Measurements from ENCODE around the gene KRT83. TPM values are rescaled to one million over a fixed set of nuclear protein-coding genes. Genes with fewer than 3 reads are reported as not detected.
"Not testable (repeated sequence)": the region's sequence is repeated elsewhere in the genome, so short reads cannot be mapped to it uniquely, and the experiment has no call there.

KRT83 gene
- total RNA-seq, 1 experiment from 2014 or later: not detected

DNA sequence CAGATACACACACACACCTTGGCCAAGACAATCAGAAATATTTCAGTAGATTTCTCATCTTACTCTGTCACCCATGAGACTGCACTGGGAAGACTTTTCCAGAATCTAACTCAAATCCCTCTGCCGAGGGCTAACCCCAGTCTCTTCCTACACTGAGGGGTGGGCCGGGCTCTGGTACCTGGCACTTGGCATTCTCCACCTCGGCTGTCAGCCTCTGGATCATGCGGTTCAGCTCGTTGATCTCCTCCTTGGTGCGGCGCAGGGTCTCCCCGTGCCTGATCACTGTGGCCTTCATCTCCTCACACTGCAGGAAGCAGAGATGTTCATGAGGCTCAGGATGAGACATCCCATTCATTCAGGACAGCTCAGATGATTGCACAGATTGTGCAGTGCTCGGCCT, 4.9 kb downstream of the KRT83 start:
- BruUV-seq (replicated peaks): no TSS peak
- H3K36me3 ChIP-seq (ENCODE audit: low read depth): no peaks in the 10 kb centered on the region
- no peaks in the 10 kb centered on the region for H3K27me3 ChIP-seq (ENCODE audit: insufficient read depth, low read depth)
- DNase-seq: no peak
- no peaks in the 10 kb centered on the region for H3K4me1 ChIP-seq (replicated peaks; ENCODE audit: insufficient read depth)
- H3K4me2 ChIP-seq: no peak overlapping the region
- TF ChIP-seq EZH2 (IDR thresholded peaks at IDR 0.05; ENCODE audit: low read depth): no peak
- TF ChIP-seq, protein P1, sequence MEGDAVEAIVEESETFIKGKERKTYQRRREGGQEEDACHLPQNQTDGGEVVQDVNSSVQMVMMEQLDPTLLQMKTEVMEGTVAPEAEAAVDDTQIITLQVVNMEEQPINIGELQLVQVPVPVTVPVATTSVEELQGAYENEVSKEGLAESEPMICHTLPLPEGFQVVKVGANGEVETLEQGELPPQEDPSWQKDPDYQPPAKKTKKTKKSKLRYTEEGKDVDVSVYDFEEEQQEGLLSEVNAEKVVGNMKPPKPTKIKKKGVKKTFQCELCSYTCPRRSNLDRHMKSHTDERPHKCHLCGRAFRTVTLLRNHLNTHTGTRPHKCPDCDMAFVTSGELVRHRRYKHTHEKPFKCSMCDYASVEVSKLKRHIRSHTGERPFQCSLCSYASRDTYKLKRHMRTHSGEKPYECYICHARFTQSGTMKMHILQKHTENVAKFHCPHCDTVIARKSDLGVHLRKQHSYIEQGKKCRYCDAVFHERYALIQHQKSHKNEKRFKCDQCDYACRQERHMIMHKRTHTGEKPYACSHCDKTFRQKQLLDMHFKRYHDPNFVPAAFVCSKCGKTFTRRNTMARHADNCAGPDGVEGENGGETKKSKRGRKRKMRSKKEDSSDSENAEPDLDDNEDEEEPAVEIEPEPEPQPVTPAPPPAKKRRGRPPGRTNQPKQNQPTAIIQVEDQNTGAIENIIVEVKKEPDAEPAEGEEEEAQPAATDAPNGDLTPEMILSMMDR (conservative IDR thresholded peaks at IDR 0.05): no peak
- CTCF ChIA-PET: no interaction called here
- H3K9me2 ChIP-seq (ENCODE audit: insufficient read depth): no peaks in the 10 kb centered on the region
- no peak overlapping the region for H3K4me3 ChIP-seq
- H3K27ac ChIP-seq: no peak overlapping the region
- no peaks in the 10 kb centered on the region; the same call in 1 of the 2 replicates for H3F3A ChIP-seq (ENCODE audit: insufficient read depth, low read depth)
- H4K20me1 ChIP-seq (ENCODE audit: insufficient read depth): no peaks in the 10 kb centered on the region
- H3K79me2 ChIP-seq (ENCODE audit: low read depth): no peaks in the 10 kb centered on the region
- POLR2A ChIA-PET (ENCODE audit: unreplicated experiment): no interaction called here
- H3K9me3 ChIP-seq (ENCODE audit: insufficient read depth, low read depth): no peaks in the 10 kb centered on the region
- intact Hi-C loops (cut with micrococcal nuclease; ENCODE audit: unreplicated experiment): no loop called here
- H2AFZ ChIP-seq: no peak overlapping the region

DNA sequence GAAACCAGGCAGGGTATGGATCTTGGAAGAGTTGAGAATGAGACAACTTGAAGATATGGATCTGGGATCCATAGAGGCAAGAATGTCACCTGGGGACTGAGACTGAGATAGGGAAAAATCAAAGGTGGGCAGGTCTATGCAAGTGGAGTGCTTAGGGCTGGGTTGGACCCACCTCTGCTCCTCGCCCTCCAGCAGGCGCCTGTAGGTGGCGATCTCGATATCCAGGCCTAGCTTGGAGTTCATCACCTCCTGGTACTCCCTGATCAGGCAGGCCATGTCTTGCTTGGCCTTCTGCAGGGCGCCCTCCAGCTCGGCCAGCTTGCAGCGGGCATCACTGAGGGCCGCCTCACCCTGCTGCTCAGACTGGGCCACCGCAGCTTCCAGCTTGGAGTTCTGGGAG, 5.5 kb downstream of the KRT83 start:
- BruUV-seq (replicated peaks); H3K27me3 ChIP-seq (ENCODE audit: insufficient read depth, low read depth); H3K9me3 ChIP-seq (ENCODE audit: insufficient read depth, low read depth); H4K20me1 ChIP-seq (ENCODE audit: insufficient read depth); H2AFZ ChIP-seq; H3K36me3 ChIP-seq (ENCODE audit: low read depth); H3K4me3 ChIP-seq; H3F3A ChIP-seq (ENCODE audit: insufficient read depth, low read depth); H3K79me2 ChIP-seq (ENCODE audit: low read depth); H3K9me2 ChIP-seq (ENCODE audit: insufficient read depth); H3K4me1 ChIP-seq (replicated peaks; ENCODE audit: insufficient read depth); POLR2A ChIA-PET (ENCODE audit: unreplicated experiment); H3K4me2 ChIP-seq; H3K27ac ChIP-seq; intact Hi-C loops (cut with micrococcal nuclease; ENCODE audit: unreplicated experiment); CTCF ChIA-PET: not testable (repeated sequence)
- DNase-seq: peak in 1 of 2 experiments; percentile 25
- TF ChIP-seq, protein P1 (conservative IDR thresholded peaks at IDR 0.05): peak; percentile 43; the same call in 1 of the 2 replicates

DNA sequence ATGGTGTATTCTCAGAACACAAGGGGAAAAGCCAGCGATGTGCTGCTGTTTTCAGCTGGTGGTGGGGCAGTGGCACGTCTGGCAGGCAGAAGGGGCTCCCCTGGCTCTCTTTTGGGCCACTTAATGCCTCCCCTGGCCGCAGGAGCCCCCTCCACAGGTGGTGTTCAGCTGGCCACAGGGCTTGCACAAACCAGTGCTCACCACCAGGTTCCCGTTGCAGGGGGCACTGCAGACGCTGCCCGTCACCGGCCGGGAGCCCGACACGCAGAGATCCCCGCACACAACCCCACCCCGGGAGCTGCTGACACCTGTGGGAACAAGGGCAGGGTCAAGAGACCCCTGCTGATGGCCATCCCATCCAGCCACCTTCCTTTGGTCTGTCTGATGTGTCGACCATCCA, 6.7 kb downstream of the KRT83 start:
- H3K27ac ChIP-seq: no peak overlapping the region
- H3K4me2 ChIP-seq: no peak overlapping the region
- no peak for TF ChIP-seq EZH2 (IDR thresholded peaks at IDR 0.05; ENCODE audit: low read depth)
- TF ChIP-seq, protein P1 (conservative IDR thresholded peaks at IDR 0.05): no peak
- DNase-seq: no peak
- H3F3A ChIP-seq (ENCODE audit: insufficient read depth, low read depth): no peaks in the 10 kb centered on the region; the same call in 1 of the 2 replicates
- H3K36me3 ChIP-seq (ENCODE audit: low read depth): no peaks in the 10 kb centered on the region
- no peak overlapping the region for H3K4me3 ChIP-seq
- H2AFZ ChIP-seq: no peak overlapping the region
- ChIA-PET CTCF (no interaction called here), POLR2A (ENCODE audit: unreplicated experiment) (no interaction called here)
- intact Hi-C loops (cut with micrococcal nuclease; ENCODE audit: unreplicated experiment): no loop called here
- H3K9me2 ChIP-seq (ENCODE audit: insufficient read depth): no peaks in the 10 kb centered on the region
- no peaks in the 10 kb centered on the region for H4K20me1 ChIP-seq (ENCODE audit: insufficient read depth)
- H3K9me3 ChIP-seq (ENCODE audit: insufficient read depth, low read depth): no peaks in the 10 kb centered on the region
- H3K79me2 ChIP-seq (ENCODE audit: low read depth): no peaks in the 10 kb centered on the region
- 0 out of 2 replicates have a peak, but pooled peaks cover 1% of the 10 kb centered on the region for H3K4me1 ChIP-seq (replicated peaks; ENCODE audit: insufficient read depth)
- no peaks in the 10 kb centered on the region for H3K27me3 ChIP-seq (ENCODE audit: insufficient read depth, low read depth)
- no TSS peak for BruUV-seq (replicated peaks)

Data from PC-9 (cell line).